ENCODE results near the gene KDM5B.
"Not testable (repeated sequence)": the region's sequence is repeated elsewhere in the genome, so short reads cannot be mapped to it uniquely, and the experiment has no call there.

Gene KDM5B

DNA sequence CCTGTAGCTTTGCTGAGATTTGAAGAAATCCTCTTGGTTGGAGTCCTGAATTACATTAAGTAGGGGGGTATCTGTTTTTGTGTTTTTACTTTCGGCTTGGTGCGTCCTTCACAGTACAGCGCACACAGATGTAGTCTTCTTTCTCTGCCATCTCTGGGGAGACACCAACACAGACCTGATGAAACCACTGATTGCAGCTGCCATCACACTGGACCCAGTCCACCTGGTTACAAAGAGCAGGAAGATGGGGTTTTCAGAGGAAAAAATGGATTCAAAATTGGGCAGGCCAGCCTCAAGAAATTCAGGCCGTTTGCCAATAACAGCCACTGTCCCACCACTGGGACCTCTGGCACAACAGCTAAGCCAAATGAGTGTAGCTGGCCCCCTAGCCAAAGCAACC lies 79.3 kb downstream of the KDM5B start:
- Mint-ChIP-seq H3K27ac (no peak overlapping the region), H3K36me3 (ENCODE audit: low read depth) (peaks cover 56% of the 10 kb centered on the region), H3K9me3 (no peaks in the 10 kb centered on the region), H3K27me3 (ENCODE audit: low read depth) (no peaks in the 10 kb centered on the region), H3K4me1 (ENCODE audit: low read depth) (no peaks in the 10 kb centered on the region), H3K4me3 (no peak overlapping the region)

DNA sequence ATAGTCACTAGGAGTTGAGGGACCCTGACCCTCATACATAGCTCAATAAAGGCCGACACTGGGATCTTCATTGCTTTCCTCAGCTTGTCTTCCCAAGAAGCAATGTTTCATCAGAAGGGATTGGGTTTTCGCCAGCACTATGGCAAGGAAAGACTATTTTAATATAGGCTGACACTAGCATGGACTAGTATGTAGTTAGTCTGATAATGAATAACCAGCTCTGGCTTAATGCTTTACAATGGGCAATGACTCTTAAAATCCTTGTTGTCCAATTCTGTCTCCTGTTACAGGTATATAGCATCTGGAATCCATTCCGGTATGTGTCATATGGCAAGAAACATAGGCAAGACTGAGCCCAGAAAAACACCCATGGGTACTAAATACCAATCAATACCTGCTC lies 82.7 kb downstream of the KDM5B start:
- Mint-ChIP-seq H3K27me3 (ENCODE audit: low read depth) (no peaks in the 10 kb centered on the region), H3K27ac (no peak overlapping the region), H3K4me1 (ENCODE audit: low read depth) (no peaks in the 10 kb centered on the region), H3K9me3 (no peaks in the 10 kb centered on the region), H3K36me3 (ENCODE audit: low read depth) (peaks cover 34% of the 10 kb centered on the region), H3K4me3 (no peak overlapping the region)

DNA sequence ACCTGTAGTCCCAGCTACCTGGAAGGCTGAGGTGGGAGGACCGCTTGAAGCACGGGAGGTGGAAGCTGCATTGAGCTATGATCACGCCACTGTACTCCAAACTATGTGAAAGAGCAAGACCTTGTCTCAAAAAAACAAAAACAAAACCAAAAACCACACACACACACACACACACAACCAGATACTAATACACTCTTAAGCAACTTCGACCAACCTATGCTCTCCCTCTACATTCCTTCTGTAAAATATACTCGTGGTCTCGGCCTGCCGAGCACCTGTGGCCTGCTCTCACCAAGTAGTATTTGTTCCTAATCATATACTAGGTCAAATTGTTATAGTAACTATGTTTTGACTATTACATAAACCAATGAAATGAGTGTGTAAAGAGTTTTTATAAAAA lies 84.5 kb downstream of the KDM5B start:
- H3K9me3 Mint-ChIP-seq, result no peaks in the 10 kb centered on the region
- H3K27ac Mint-ChIP-seq, result no peak overlapping the region
- peaks cover 19% of the 10 kb centered on the region for H3K36me3 Mint-ChIP-seq (ENCODE audit: low read depth)
- peaks cover 4% of the 10 kb centered on the region for H3K4me1 Mint-ChIP-seq (ENCODE audit: low read depth)
- H3K4me3 Mint-ChIP-seq, result no peak overlapping the region
- peaks cover under 1% of the 10 kb centered on the region for H3K27me3 Mint-ChIP-seq (ENCODE audit: low read depth)

GRCh38 chr1:202723046-202723445 lies 85.2 kb downstream of the KDM5B start:
- H3K36me3 Mint-ChIP-seq (ENCODE audit: low read depth), result peaks cover 13% of the 10 kb centered on the region
- not testable (repeated sequence) for H3K27me3 Mint-ChIP-seq (ENCODE audit: low read depth); H3K4me1 Mint-ChIP-seq (ENCODE audit: low read depth); H3K9me3 Mint-ChIP-seq; H3K27ac Mint-ChIP-seq; H3K4me3 Mint-ChIP-seq

- peaks cover 35% of the 10 kb centered on the region for H3K27me3 Mint-ChIP-seq (ENCODE audit: low read depth)
- H3K9me3 Mint-ChIP-seq, result no peaks in the 10 kb centered on the region
- H3K4me1 Mint-ChIP-seq (ENCODE audit: low read depth), result peaks cover 4% of the 10 kb centered on the region
Observed at GRCh38 chr1:202716654-202717053, 91.6 kb downstream of the KDM5B start.

GRCh38 chr1:202714202-202714601 lies 94.0 kb downstream of the KDM5B start:
- H3K36me3 Mint-ChIP-seq (ENCODE audit: low read depth); H3K4me3 Mint-ChIP-seq; H3K9me3 Mint-ChIP-seq; H3K27ac Mint-ChIP-seq; H3K4me1 Mint-ChIP-seq (ENCODE audit: low read depth): not testable (repeated sequence)
- H3K27me3 Mint-ChIP-seq (ENCODE audit: low read depth), result peaks cover 57% of the 10 kb centered on the region

More at GRCh38 chr1:202716654-202717053, 91.6 kb downstream of the KDM5B start:
- Mint-ChIP-seq H3K36me3 (ENCODE audit: low read depth) (no peaks in the 10 kb centered on the region), H3K27ac (no peak overlapping the region), H3K4me3 (no peak overlapping the region)

- H3K9me3 Mint-ChIP-seq, result no peaks in the 10 kb centered on the region
Observed at GRCh38 chr1:202713110-202713509, 95.1 kb downstream of the KDM5B start.

GRCh38 chr1:202711949-202712635 lies 96.1 kb downstream of the KDM5B start:
- no peaks in the 10 kb centered on the region for H3K9me3 Mint-ChIP-seq
- H3K27me3 Mint-ChIP-seq (ENCODE audit: low read depth), result peaks cover 72% of the 10 kb centered on the region
- H3K36me3 Mint-ChIP-seq (ENCODE audit: low read depth), result no peaks in the 10 kb centered on the region
- H3K27ac Mint-ChIP-seq, result no peak overlapping the region
- no peak overlapping the region for H3K4me3 Mint-ChIP-seq
- no peaks in the 10 kb centered on the region for H3K4me1 Mint-ChIP-seq (ENCODE audit: low read depth)

More at GRCh38 chr1:202713110-202713509, 95.1 kb downstream of the KDM5B start:
- Mint-ChIP-seq H3K4me3 (no peak overlapping the region), H3K4me1 (ENCODE audit: low read depth) (no peaks in the 10 kb centered on the region), H3K36me3 (ENCODE audit: low read depth) (no peaks in the 10 kb centered on the region), H3K27ac (no peak overlapping the region), H3K27me3 (ENCODE audit: low read depth) (peaks cover 64% of the 10 kb centered on the region)

- Mint-ChIP-seq H3K4me1 (ENCODE audit: low read depth) (no peaks in the 10 kb centered on the region), H3K4me3 (no peak within 1 kb of the TSS), H3K27ac (no peak within 1 kb of the TSS), H3K9me3 (no peaks in the 10 kb centered on the region), H3K27me3 (ENCODE audit: low read depth) (peaks cover 83% of the 10 kb centered on the region), H3K36me3 (ENCODE audit: low read depth) (no peaks in the 10 kb centered on the region)
Observed at GRCh38 chr1:202710070-202711045, 97.9 kb downstream of the KDM5B start, which contains the start of gene SYT2. Gene SYT2 (minus strand): TSS chr1:202710454. CDS start chr1:202605772, 104,682 bp downstream.

GRCh38 chr1:202709276-202710041 lies 98.8 kb downstream of the KDM5B start:
- no peak overlapping the region for H3K27ac Mint-ChIP-seq

GRCh38 chr1:202708456-202709275 lies 99.6 kb downstream of the KDM5B start:
- Mint-ChIP-seq H3K36me3 (ENCODE audit: low read depth) (no peaks in the 10 kb centered on the region), H3K27me3 (ENCODE audit: low read depth) (peaks cover 80% of the 10 kb centered on the region), H3K27ac (no peak overlapping the region), H3K9me3 (no peaks in the 10 kb centered on the region), H3K4me1 (ENCODE audit: low read depth) (no peaks in the 10 kb centered on the region), H3K4me3 (no peak overlapping the region)

More at GRCh38 chr1:202709276-202710041, 98.8 kb downstream of the KDM5B start:
- H3K4me3 Mint-ChIP-seq, result no peak overlapping the region
- H3K9me3 Mint-ChIP-seq, result no peaks in the 10 kb centered on the region
- no peaks in the 10 kb centered on the region for H3K36me3 Mint-ChIP-seq (ENCODE audit: low read depth)
- H3K27me3 Mint-ChIP-seq (ENCODE audit: low read depth), result peaks cover 75% of the 10 kb centered on the region
- no peaks in the 10 kb centered on the region for H3K4me1 Mint-ChIP-seq (ENCODE audit: low read depth)

- Mint-ChIP-seq H3K27ac (no peak overlapping the region), H3K4me3 (no peak overlapping the region), H3K9me3 (no peaks in the 10 kb centered on the region), H3K4me1 (ENCODE audit: low read depth) (no peaks in the 10 kb centered on the region), H3K27me3 (ENCODE audit: low read depth) (peaks cover 76% of the 10 kb centered on the region), H3K36me3 (ENCODE audit: low read depth) (no peaks in the 10 kb centered on the region)
Observed at GRCh38 chr1:202706851-202707250, 101.4 kb downstream of the KDM5B start.

GRCh38 chr1:202704601-202705000 lies 103.6 kb downstream of the KDM5B start:
- no peaks in the 10 kb centered on the region for H3K9me3 Mint-ChIP-seq
- H3K27ac Mint-ChIP-seq, result no peak overlapping the region
- H3K36me3 Mint-ChIP-seq (ENCODE audit: low read depth), result no peaks in the 10 kb centered on the region
- H3K27me3 Mint-ChIP-seq (ENCODE audit: low read depth), result peaks cover 64% of the 10 kb centered on the region
- H3K4me3 Mint-ChIP-seq, result no peak overlapping the region
- H3K4me1 Mint-ChIP-seq (ENCODE audit: low read depth), result no peaks in the 10 kb centered on the region

All from T-helper 1 cell treated with Interleukin-12 subunit alpha and Interleukin-12 subunit beta and Interleukin-4 antibody, amounts not matched to agents 30 μg/mL and 1 μg/mL, for 36 hours (primary cell).